Hematopoietic multipotent progenitor cell treated with erythropoietin and hydrocortisone succinate and interleukin-3 and kit ligand, for 8 days (in vitro differentiated cells): ENCODE results near the gene WFDC12.

Experiments used
- DNase-seq: peaks from one replicate; pipeline ENCODE4 v3.0.0-alpha.2; 2015

The WFDC12 gene

GRCh38 chr20:45088247-45088646, 36.0 kb downstream of the WFDC12 start:
- DNase-seq: no peak

- no peak for DNase-seq
These were observed 36.5 kb downstream of the WFDC12 start for GRCh38 chr20:45087814-45088213.

- no peak for DNase-seq
These were observed 37.0 kb downstream of the WFDC12 start for GRCh38 chr20:45087097-45087790.

- DNase-seq: no peak
These were observed 38.4 kb downstream of the WFDC12 start for GRCh38 chr20:45085867-45086266.

DNA sequence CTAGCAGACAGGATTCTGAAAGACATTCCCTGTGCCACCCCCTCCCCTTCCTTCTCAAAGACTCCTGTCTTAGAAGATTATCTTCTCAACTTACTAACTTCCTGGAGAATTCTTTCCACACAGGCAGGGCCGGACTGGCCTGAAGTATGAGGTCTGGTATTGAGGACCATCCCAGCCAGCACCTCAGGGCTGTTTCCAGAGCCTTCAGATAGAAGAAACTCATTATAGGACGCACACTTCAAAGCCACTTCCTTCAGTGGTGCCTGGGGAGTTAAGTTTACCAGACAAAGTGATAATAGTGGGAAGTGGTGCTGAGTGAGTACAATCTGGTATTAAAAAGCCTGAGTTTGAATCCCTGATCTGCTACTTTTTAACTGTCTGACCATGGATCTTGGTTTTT, 39.0 kb downstream of the WFDC12 start:
- no peak for DNase-seq

GRCh38 chr20:45083127-45083526, 41.1 kb downstream of the WFDC12 start:
- no peak for DNase-seq

DNA sequence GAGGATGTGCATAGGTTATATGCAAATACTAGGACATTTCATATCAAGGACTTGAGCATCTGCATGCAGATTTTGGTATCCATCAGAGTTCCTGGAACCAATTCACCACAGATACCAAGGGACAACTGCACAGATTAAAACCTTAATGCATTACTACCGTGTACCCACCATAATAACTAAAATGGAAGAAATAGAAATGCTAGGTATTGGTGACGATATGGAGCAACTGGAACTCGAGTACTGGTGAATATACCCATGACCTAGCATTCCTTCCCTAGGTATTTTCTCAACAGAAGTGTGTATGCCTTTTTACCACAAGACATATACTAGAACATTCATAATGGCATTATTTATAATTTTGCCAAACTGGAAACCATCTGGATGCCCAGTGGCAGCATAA, 41.8 kb downstream of the WFDC12 start:
- DNase-seq: no peak

GRCh38 chr20:45080867-45081624, 43.2 kb downstream of the WFDC12 start:
- DNase-seq: peak; percentile 43

GRCh38 chr20:45077559-45077958, 46.7 kb downstream of the WFDC12 start:
- no peak for DNase-seq
